Mesothelial cell of epicardium (in vitro differentiated cells): ENCODE data around the gene SLC31A2. TPM values are rescaled to one million over a fixed set of nuclear protein-coding genes. Genes with fewer than 3 reads are reported as not detected.

Experiments used
- DNase-seq, 2 experiments: peaks; one replicate each; pipeline ENCODE4 v3.0.0; 2021; ENCODE audit warnings: low spot score in 2 of 2; ENCODE audit not compliant: unreplicated experiment in 2 of 2
- H3K27ac Mint-ChIP-seq: 2 replicates; pipeline ENCODE4 v1.8.0; 2021; ENCODE audit warnings: mixed read lengths
- H3K27me3 Mint-ChIP-seq: 2 replicates; pipeline ENCODE4 v1.8.0; 2021; ENCODE audit warnings: low read depth, mixed read lengths
- H3K36me3 Mint-ChIP-seq: 2 replicates; pipeline ENCODE4 v1.8.0; 2021; ENCODE audit warnings: mixed read lengths
- H3K4me1 Mint-ChIP-seq: 2 replicates; pipeline ENCODE4 v1.8.0; 2021; ENCODE audit warnings: mixed read lengths
- H3K4me3 Mint-ChIP-seq: 2 replicates; pipeline ENCODE4 v1.8.0; 2021; ENCODE audit warnings: mild to moderate bottlenecking, moderate library complexity, mixed read lengths
- H3K9me3 Mint-ChIP-seq: 2 replicates; pipeline ENCODE4 v1.8.0; 2021; ENCODE audit warnings: mixed read lengths
- total RNA-seq: library from RNA; stranded (reverse); gene quantifications from 3 replicates; pipeline ENCODE4 v1.2.1, GENCODE V29; 2021
- TF ChIP-seq, protein P1 (sequence below): fragments of 200-600 bp; sonication (generic); IDR thresholded peaks from one replicate; pipeline ENCODE4 v1.5.0; 2021; ENCODE audit warnings: antibody characterized with exemption; ENCODE audit not compliant: unreplicated experiment

SLC31A2 gene
- total RNA-seq, 1 donor from 2014 or later = 8.5 TPM

GRCh38 chr9:113163001-113163400 is 12.2 kb downstream of the SLC31A2 start:
- Mint-ChIP-seq H3K4me1 (peaks cover 8% of the 10 kb centered on the region), H3K27me3 (no peaks in the 10 kb centered on the region), H3K4me3 (no peak overlapping the region), H3K36me3 (peaks cover 38% of the 10 kb centered on the region), H3K27ac (no peak overlapping the region), H3K9me3 (no peaks in the 10 kb centered on the region)
- no peak for DNase-seq
- TF ChIP-seq, protein P1, sequence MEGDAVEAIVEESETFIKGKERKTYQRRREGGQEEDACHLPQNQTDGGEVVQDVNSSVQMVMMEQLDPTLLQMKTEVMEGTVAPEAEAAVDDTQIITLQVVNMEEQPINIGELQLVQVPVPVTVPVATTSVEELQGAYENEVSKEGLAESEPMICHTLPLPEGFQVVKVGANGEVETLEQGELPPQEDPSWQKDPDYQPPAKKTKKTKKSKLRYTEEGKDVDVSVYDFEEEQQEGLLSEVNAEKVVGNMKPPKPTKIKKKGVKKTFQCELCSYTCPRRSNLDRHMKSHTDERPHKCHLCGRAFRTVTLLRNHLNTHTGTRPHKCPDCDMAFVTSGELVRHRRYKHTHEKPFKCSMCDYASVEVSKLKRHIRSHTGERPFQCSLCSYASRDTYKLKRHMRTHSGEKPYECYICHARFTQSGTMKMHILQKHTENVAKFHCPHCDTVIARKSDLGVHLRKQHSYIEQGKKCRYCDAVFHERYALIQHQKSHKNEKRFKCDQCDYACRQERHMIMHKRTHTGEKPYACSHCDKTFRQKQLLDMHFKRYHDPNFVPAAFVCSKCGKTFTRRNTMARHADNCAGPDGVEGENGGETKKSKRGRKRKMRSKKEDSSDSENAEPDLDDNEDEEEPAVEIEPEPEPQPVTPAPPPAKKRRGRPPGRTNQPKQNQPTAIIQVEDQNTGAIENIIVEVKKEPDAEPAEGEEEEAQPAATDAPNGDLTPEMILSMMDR = no peak

GRCh38 chr9:113164536-113165300 is 13.9 kb downstream of the SLC31A2 start:
- Mint-ChIP-seq H3K27me3 (no peaks in the 10 kb centered on the region), H3K9me3 (no peaks in the 10 kb centered on the region), H3K27ac (no peak overlapping the region), H3K4me3 (no peak overlapping the region), H3K36me3 (peaks cover 44% of the 10 kb centered on the region), H3K4me1 (peaks cover 8% of the 10 kb centered on the region)
- TF ChIP-seq, protein P1 = no peak
- no peak for DNase-seq

- peaks cover 48% of the 10 kb centered on the region for H3K36me3 Mint-ChIP-seq
- no peaks in the 10 kb centered on the region for H3K27me3 Mint-ChIP-seq
- no peak overlapping the region for H3K4me3 Mint-ChIP-seq
- TF ChIP-seq, protein P1 = no peak
- no peak for DNase-seq
- peaks cover 4% of the 10 kb centered on the region for H3K4me1 Mint-ChIP-seq
- no peak overlapping the region for H3K27ac Mint-ChIP-seq
- H3K9me3 Mint-ChIP-seq = no peaks in the 10 kb centered on the region
These were observed 15.2 kb downstream of the SLC31A2 start for GRCh38 chr9:113166039-113166438.

DNA sequence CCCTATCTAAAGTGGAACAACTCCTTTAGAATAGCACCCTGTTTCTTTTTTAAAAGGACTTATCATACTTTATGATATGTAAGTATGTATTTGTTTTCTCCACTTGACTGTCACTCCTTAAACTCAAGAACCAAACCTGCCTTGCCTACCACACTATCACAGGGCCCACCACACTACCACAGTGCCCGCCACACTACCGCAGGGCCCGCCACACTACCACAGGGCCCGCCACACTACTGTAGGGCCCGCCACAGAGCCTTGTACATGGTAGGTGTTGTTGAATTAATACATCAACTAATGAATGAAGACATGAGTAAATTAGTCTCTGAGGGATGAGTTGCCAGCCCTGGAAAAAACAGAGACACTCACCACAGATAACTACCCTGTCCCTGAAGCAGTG is 18.0 kb downstream of the SLC31A2 start:
- H3K4me1 Mint-ChIP-seq = no peaks in the 10 kb centered on the region
- H3K27ac Mint-ChIP-seq = no peak overlapping the region
- TF ChIP-seq, protein P1 = no peak
- peaks cover 7% of the 10 kb centered on the region for H3K9me3 Mint-ChIP-seq
- no peak overlapping the region for H3K4me3 Mint-ChIP-seq
- DNase-seq = no peak
- H3K27me3 Mint-ChIP-seq = no peaks in the 10 kb centered on the region
- peaks cover 57% of the 10 kb centered on the region for H3K36me3 Mint-ChIP-seq

DNA sequence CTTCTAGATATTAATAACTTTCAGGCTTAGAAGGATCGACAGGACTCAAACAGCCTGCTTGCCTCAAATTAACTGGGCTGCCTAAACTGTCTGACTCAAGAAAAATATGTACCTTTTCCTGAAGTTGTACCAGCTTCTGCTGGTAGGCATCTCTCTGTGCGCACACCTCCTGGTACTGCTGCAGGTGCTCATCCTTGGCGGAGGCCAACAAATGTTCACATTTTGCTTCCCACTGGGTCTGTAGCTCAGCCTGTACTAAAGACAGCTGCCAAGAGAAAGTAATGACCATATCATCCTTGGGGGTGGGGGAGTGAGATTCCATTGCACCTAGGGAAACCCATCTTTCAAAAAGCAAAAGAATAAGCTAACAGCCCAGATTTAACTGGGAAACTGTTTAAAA is 22.5 kb downstream of the SLC31A2 start:
- Mint-ChIP-seq H3K4me3 (no peak overlapping the region), H3K9me3 (peaks cover 7% of the 10 kb centered on the region), H3K27me3 (no peaks in the 10 kb centered on the region), H3K4me1 (no peaks in the 10 kb centered on the region), H3K27ac (no peak overlapping the region), H3K36me3 (peaks cover 59% of the 10 kb centered on the region)
- no peak for DNase-seq
- TF ChIP-seq, protein P1 = no peak
